Gastrocnemius medialis (tissue), 4 donors: ENCODE measurements around the gene BCAN. TPM values are rescaled to one million over a fixed set of nuclear protein-coding genes. Genes with fewer than 3 reads are reported as not detected.

Source experiments
- ATAC-seq, 2 donors: fragments of 150-250 bp; one replicate each; pipeline ENCODE4 v1.9.1; 2016
- DNase-seq, 2 donors: peaks; one replicate each; pipeline ENCODE4 v3.0.0-alpha.2; 2019
- H3K27ac ChIP-seq, 4 donors: fragments of 200-600 bp; sonication (generic); 1 replicate in 1 of 4; 2 replicates in 3 of 4; pipeline ENCODE4 v1.5.1; 2016 to 2018; ENCODE audit warnings: mild to moderate bottlenecking in 2 of 4, moderate library complexity in 1 of 4
- H3K27me3 ChIP-seq, 3 donors: fragments of 200-600 bp; sonication (generic) in 2 of 3; 1 replicate in 1 of 3; 2 replicates in 2 of 3; pipeline versions ENCODE4 v1.5.1 to v1.6.0; 2016 to 2019; ENCODE audit warnings: mild to moderate bottlenecking in 1 of 3, moderate library complexity in 1 of 3
- H3K36me3 ChIP-seq, 2 donors: fragments of 200-600 bp; sonication (generic) in 1 of 2; one replicate each; pipeline ENCODE4 v1.5.1; 2017 to 2018
- H3K4me1 ChIP-seq, 2 donors: fragments of 200-600 bp; sonication (generic) in 1 of 2; one replicate each; pipeline ENCODE4 v1.5.1; 2016 to 2017; ENCODE audit warnings: mild to moderate bottlenecking in 2 of 2
- H3K4me3 ChIP-seq, 4 donors: fragments of 200-600 bp; sonication (generic) in 3 of 4; 1 replicate in 1 of 4; 2 replicates in 3 of 4; pipeline ENCODE4 v1.5.1; 2016 to 2019; ENCODE audit warnings: mild to moderate bottlenecking in 2 of 4
- H3K9me3 ChIP-seq, 3 donors: fragments of 200-600 bp; sonication (generic) in 2 of 3; 1 replicate in 1 of 3; 2 replicates in 2 of 3; pipeline ENCODE4 v1.5.1; 2016 to 2019
- POLR2A ChIP-seq, 2 donors: fragments of 450-650 bp; IDR thresholded peaks; one replicate each; pipeline ENCODE4 v1.6.1; 2017; ENCODE audit warnings: antibody characterized with exemption in 2 of 2, mild to moderate bottlenecking in 2 of 2, moderate library complexity in 2 of 2
- in situ Hi-C, 4 donors: fragments of 200-750 bp; cut with MboI; loops; one replicate each; pipeline versions ENCODE4 v1.15.0 to v1.8.0; 2017; ENCODE audit warnings: low sequenced_read_pairs in 4 of 4
- intact Hi-C: fragments of 100-400 bp; cut with DNase I; formaldehyde crosslinking; loops from one replicate; pipeline ENCODE4 v1.15.1; 2023; ENCODE audit warnings: low total_unique reads
- total RNA-seq, 4 donors: library from RNA; depleted of rRNA; stranded (reverse); fragments of >200 nt; gene quantifications; one replicate each; pipeline versions ENCODE4 v1.1.0 to v1.2.3, GENCODE V29; 2016
- TF ChIP-seq, protein P1 (sequence below), 5 experiments: fragments of 450-650 bp in 3 of 5; fragments of 200-600 bp in 2 of 5; sonication (generic) in 2 of 5; IDR thresholded peaks in 4 of 5; conservative IDR thresholded peaks in 1 of 5; 1 replicate in 4 of 5; 2 replicates in 1 of 5; pipeline ENCODE4 v1.5.1; 2016 to 2019; ENCODE audit warnings: antibody characterized with exemption in 5 of 5, mild to moderate bottlenecking in 3 of 5, moderate library complexity in 3 of 5

Gene BCAN
- total RNA-seq, 4 donors from 2014 or later = 0.26 to 0.29 TPM; not detected in 2

DNA sequence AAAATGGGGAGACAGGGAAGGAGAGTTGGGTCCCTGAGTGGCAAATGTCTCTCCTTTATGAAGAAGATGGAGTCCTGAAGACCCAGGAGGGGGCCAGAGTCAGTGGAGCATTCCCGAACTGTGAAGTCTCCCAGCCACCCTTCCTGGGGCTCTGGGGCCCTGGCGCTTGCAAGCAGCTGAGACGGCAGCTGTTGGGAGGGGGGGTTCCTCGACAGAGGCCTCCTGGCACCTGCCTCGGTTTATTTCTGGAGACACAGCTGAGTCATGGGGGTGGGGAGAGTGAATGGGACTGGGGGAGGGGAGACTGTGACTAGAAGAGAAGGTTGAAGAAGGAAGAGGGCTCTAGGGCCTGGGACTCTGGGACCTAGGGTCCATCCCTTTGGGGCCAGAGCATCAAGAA lies 21.3 kb downstream of the BCAN start:
- TF ChIP-seq POLR2A (IDR thresholded peaks at IDR 0.05) = peak; percentile 33 to 70
- TF ChIP-seq, protein P1, sequence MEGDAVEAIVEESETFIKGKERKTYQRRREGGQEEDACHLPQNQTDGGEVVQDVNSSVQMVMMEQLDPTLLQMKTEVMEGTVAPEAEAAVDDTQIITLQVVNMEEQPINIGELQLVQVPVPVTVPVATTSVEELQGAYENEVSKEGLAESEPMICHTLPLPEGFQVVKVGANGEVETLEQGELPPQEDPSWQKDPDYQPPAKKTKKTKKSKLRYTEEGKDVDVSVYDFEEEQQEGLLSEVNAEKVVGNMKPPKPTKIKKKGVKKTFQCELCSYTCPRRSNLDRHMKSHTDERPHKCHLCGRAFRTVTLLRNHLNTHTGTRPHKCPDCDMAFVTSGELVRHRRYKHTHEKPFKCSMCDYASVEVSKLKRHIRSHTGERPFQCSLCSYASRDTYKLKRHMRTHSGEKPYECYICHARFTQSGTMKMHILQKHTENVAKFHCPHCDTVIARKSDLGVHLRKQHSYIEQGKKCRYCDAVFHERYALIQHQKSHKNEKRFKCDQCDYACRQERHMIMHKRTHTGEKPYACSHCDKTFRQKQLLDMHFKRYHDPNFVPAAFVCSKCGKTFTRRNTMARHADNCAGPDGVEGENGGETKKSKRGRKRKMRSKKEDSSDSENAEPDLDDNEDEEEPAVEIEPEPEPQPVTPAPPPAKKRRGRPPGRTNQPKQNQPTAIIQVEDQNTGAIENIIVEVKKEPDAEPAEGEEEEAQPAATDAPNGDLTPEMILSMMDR (IDR thresholded peaks at IDR 0.05 in 4 of 5, conservative IDR thresholded peaks at IDR 0.05 in 1 of 5) = no peak
- DNase-seq = peak; percentile 92 to 97
- ATAC-seq = peak; percentile 67 to 73
- Histone ChIP-seq H3K4me1 (peaks cover 88% of the 10 kb centered on the region in 2 donors), H3K27me3 (no peaks in the 10 kb centered on the region), H3K36me3 (no peaks in the 10 kb centered on the region), H3K27ac (peak overlapping the region; percentile 91 to 97 (median 94)), H3K9me3 (no peaks in the 10 kb centered on the region), H3K4me3 (no peak overlapping the region)
- in situ Hi-C loops (no loop called here), intact Hi-C loops (loop anchor here (5.0 to 10.0 kb wide), 5 partner anchors 79 to 538 kb away; partner anchors contain the start of genes MEF2D, MRPL24 and PEAR1)

DNA sequence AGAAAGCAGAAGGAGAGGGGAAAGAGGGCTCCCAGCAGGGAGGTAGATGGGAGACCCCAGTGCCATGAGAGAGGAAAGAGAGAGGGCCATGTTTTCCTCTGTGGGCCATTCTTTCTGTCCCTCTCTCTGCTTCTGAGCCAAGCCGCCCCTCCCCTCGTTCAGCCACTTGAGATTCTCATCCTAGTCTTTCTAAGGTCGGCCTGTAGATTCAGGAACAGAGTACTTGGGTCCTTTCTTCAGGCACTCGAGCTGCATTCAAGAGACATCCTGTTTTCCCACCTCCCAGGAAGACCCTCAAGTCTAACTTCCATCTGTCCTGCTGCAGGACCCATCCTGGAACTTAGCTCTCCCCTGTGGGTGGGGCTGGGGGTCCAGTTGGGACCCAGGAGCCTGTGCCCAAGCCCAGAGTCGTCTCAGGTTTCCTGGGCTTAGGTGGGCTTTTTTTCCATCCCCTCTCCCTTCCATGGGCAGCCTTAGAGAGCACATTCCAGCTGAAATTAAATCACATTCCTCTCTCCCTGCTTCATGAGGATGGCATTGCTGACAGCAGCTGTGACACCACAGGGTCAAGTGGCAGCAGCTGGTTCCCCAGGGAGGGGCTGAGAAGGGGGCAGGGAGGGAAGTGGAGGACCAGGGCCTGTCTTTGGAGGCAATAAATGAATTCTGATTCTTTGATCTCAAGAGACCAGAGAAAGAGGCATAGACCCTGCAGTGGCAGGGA lies 22.3 kb downstream of the BCAN start:
- peak in 1 of 2 donors; percentile 53 for DNase-seq
- in situ Hi-C loops (no loop called here), intact Hi-C loops (loop anchor here (5.0 to 10.0 kb wide), 5 partner anchors 78 to 539 kb away; partner anchors contain the start of genes MEF2D, MRPL24 and PEAR1)
- peak overlapping the region; percentile 91 to 97 (median 94) for H3K27ac ChIP-seq
- peaks cover 96 to 97% of the 10 kb centered on the region in 2 donors for H3K4me1 ChIP-seq
- H3K27me3 ChIP-seq = no peaks in the 10 kb centered on the region
- TF ChIP-seq, protein P1 (IDR thresholded peaks at IDR 0.05 in 4 of 5, conservative IDR thresholded peaks at IDR 0.05 in 1 of 5) = no peak
- H3K4me3 ChIP-seq = peak overlapping the region in 2 of 4 donors; percentile 0 to 5
- no peaks in the 10 kb centered on the region for H3K9me3 ChIP-seq
- ATAC-seq = no peak
- no peaks in the 10 kb centered on the region for H3K36me3 ChIP-seq

DNA sequence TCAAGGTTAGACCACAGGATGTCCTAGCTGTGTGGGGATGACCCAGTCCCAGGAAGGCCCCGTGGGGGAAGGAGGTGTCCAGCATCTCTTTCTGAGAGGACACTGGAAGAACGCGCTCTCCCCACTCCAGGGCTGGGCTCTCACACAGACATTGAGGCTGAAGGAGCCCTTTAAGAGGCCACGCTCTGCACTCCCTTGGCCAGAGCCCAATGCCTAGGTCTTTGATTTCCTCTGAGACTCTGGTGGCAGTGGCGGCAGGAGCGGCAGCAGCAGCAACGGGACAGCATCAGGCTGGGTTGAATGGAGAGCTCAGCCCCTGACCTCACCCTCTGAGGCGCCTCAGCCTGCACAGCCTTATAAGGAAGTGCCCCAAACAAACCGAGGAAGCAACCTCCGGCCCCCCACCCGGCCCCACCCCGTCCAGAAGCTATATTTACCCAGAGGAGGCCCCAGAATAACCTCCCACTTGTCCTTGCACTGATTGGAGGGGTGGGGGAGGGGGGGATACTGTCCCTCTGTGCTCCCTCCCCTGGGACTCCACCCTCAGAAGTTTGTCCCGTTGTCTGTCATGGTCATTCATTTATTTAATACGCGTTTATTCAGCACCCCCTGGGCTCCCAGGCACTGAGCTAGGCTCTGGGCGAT lies 23.0 kb downstream of the BCAN start:
- ATAC-seq = peak; percentile 9 to 22

DNA sequence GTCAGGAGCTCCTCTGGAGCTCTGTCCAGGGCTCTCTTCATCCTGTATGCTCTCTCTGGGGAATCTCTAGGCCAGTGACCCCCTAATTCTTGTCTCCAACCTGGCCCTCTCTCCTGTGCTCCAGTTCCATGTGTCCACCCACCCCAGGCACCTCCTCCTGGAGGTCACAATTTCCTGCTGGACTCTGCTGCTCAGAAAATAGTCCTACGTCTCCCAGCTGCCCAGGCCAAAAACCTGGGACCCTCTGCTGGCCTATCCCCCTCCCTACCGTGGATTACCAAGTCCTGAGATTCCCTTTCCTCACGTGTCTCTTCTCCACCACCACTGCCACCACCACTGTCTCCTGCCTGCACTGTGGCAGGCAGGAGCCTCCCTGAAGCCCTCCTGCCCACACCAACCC lies 23.6 kb downstream of the BCAN start:
- H3K27me3 ChIP-seq = no peaks in the 10 kb centered on the region
- in situ Hi-C loops (no loop called here), intact Hi-C loops (loop anchor here (10.0 kb wide), 2 partner anchors 229 to 541 kb away; partner anchors contain the start of gene PEAR1)
- no peak for DNase-seq
- peaks cover 98 to 100% of the 10 kb centered on the region in 2 donors for H3K4me1 ChIP-seq
- no peak overlapping the region for H3K4me3 ChIP-seq
- TF ChIP-seq, protein P1 (IDR thresholded peaks at IDR 0.05 in 4 of 5, conservative IDR thresholded peaks at IDR 0.05 in 1 of 5) = no peak
- TF ChIP-seq POLR2A (IDR thresholded peaks at IDR 0.05) = no peak
- H3K9me3 ChIP-seq = no peaks in the 10 kb centered on the region
- no peak for ATAC-seq
- H3K27ac ChIP-seq = peak overlapping the region; percentile 91 to 97 (median 94)
- no peaks in the 10 kb centered on the region for H3K36me3 ChIP-seq

More for the DNA sequence above, 23.0 kb downstream of the BCAN start:
- peak overlapping the region in 3 of 4 donors; percentile 0 to 14 (median 5) for H3K4me3 ChIP-seq
- H3K4me1 ChIP-seq = peaks cover 96 to 97% of the 10 kb centered on the region in 2 donors
- no peaks in the 10 kb centered on the region for H3K9me3 ChIP-seq
- peak in 1 of 2 donors; percentile 69 for DNase-seq
- no peaks in the 10 kb centered on the region for H3K27me3 ChIP-seq
- in situ Hi-C loops (no loop called here), intact Hi-C loops (loop anchor here (5.0 to 10.0 kb wide), 5 partner anchors 77 to 540 kb away; partner anchors contain the start of genes MEF2D, MRPL24 and PEAR1)
- peak overlapping the region; percentile 91 to 97 (median 94) for H3K27ac ChIP-seq
- TF ChIP-seq POLR2A (IDR thresholded peaks at IDR 0.05) = peak; percentile 37 to 40
- TF ChIP-seq, protein P1 (IDR thresholded peaks at IDR 0.05 in 4 of 5, conservative IDR thresholded peaks at IDR 0.05 in 1 of 5) = no peak
- H3K36me3 ChIP-seq = no peaks in the 10 kb centered on the region
